ENCODE data around the gene GRIN1.

GRCh38 chr9:137166380-137167229, 27.7 kb downstream of the GRIN1 start:
- TF ChIP-seq, protein P1, sequence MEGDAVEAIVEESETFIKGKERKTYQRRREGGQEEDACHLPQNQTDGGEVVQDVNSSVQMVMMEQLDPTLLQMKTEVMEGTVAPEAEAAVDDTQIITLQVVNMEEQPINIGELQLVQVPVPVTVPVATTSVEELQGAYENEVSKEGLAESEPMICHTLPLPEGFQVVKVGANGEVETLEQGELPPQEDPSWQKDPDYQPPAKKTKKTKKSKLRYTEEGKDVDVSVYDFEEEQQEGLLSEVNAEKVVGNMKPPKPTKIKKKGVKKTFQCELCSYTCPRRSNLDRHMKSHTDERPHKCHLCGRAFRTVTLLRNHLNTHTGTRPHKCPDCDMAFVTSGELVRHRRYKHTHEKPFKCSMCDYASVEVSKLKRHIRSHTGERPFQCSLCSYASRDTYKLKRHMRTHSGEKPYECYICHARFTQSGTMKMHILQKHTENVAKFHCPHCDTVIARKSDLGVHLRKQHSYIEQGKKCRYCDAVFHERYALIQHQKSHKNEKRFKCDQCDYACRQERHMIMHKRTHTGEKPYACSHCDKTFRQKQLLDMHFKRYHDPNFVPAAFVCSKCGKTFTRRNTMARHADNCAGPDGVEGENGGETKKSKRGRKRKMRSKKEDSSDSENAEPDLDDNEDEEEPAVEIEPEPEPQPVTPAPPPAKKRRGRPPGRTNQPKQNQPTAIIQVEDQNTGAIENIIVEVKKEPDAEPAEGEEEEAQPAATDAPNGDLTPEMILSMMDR (IDR thresholded peaks at IDR 0.05; ENCODE audit: insufficient read depth, low read length, poor library complexity, severe bottlenecking) = no peak
- no peak for TF ChIP-seq EZH2phosphoT487 (conservative IDR thresholded peaks at IDR 0.05; ENCODE audit: low read length)

Measured in SU-DHL-6 (cell line).